ENCODE measurements around the gene IL18R1. TPM values are rescaled to one million over a fixed set of nuclear protein-coding genes. Genes with fewer than 3 reads are reported as not detected.

The IL18R1 gene
- total and polyA plus RNA-seq, 2 donors (not counting 3 experiments of a cell fraction or from before 2014, with no cell fraction given), result 2.9 to 3.6 TPM

- no peaks in the 10 kb centered on the region for H4K20me1 ChIP-seq (replicated peaks; ENCODE audit: control insufficient read depth, extremely low read depth, insufficient read depth, low read length)
- intact Hi-C loops (cut with micrococcal nuclease) (no loop called here), dilution Hi-C loops (cut with MboI; ENCODE audit: extremely low pct_ligation_motif_present, low sequenced_read_pairs) (no loop called here)
- ChIA-PET POLR2A (no interaction called here), CTCF (no interaction called here)
- H3K9me1 ChIP-seq (replicated peaks; ENCODE audit: control insufficient read depth, extremely low read depth, insufficient read depth, low read length), result no peaks in the 10 kb centered on the region
- H3K4me2 ChIP-seq (ENCODE audit: insufficient read depth, low read length), result no peak overlapping the region
- no peaks in the 10 kb centered on the region for H3K9me3 ChIP-seq (replicated peaks; ENCODE audit: control insufficient read depth, insufficient read depth, low read length)
- DNase-seq (ENCODE audit: low read depth, low spot score) (no peak), FAIRE-seq (no peak)
- BruUV-seq (replicated peaks), result no TSS peak
- no peak overlapping the region for H3K27ac ChIP-seq (ENCODE audit: insufficient read depth, low read depth, low read length)
- TF ChIP-seq POLR2AphosphoS5 (IDR thresholded peaks at IDR 0.05; ENCODE audit: insufficient read depth, low read depth, low read length), result no peak
- no peak for TF ChIP-seq EZH2 (IDR thresholded peaks at IDR 0.05; ENCODE audit: borderline replicate concordance, low read depth, low read length, severe bottlenecking)
- no peak for TF ChIP-seq GATA2 (IDR thresholded peaks at IDR 0.05; ENCODE audit: insufficient read depth, insufficient read length, low read depth, low read length)
- TF ChIP-seq MYC (IDR thresholded peaks at IDR 0.05; ENCODE audit: low read depth, low read length), result no peak
- no peaks in the 10 kb centered on the region for H3K79me2 ChIP-seq (ENCODE audit: control insufficient read depth, insufficient read depth, low read length)
- H3K4me1 ChIP-seq (ENCODE audit: control insufficient read depth, extremely low read depth, insufficient read depth, low read length), result no peaks in the 10 kb centered on the region
- peaks cover 2 to 8% of the 10 kb centered on the region in 2 experiments for H3K27me3 ChIP-seq (ENCODE audit: control insufficient read depth in 2 of 2, insufficient read depth in 2 of 2, low read length in 2 of 2)
- H3K9ac ChIP-seq (replicated peaks; ENCODE audit: extremely low read depth, insufficient read depth, low read length), result no peak overlapping the region
- no peak overlapping the region for H2AFZ ChIP-seq (ENCODE audit: low read depth, low read length)
- no peaks in the 10 kb centered on the region for H3K36me3 ChIP-seq (ENCODE audit: control insufficient read depth in 2 of 2, extremely low read depth in 1 of 2, insufficient read depth in 2 of 2, low read length in 2 of 2)
- H3K4me3 ChIP-seq (replicated peaks in 1 of 3; ENCODE audit: insufficient read depth in 1 of 3, low read depth in 1 of 3, low read length in 3 of 3), result no peak overlapping the region
Observed at GRCh38 chr2:102418421-102418961, 62.9 kb downstream of the IL18R1 start.

DNA sequence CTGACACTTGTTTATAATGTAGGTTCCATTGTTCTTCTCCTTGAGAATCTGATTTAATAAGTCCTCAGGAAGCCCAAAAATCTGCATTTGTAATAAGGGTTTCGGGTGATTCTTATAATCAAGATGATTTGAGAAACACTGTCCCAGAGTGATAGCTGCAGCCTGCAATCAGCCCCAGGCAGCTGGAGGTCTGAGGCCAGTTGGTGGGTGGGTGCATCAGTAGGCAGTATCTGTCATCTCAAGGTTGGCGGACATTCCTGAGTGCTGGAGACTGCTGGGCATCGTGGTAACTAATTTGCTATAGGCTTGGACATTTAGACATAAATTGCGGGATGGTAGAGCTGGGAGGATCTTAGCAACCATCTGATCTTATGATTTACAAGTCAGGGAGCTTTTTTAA, 64.7 kb downstream of the IL18R1 start:
- Histone ChIP-seq H3K36me3 (ENCODE audit: control insufficient read depth in 2 of 2, extremely low read depth in 1 of 2, insufficient read depth in 2 of 2, low read length in 2 of 2) (no peaks in the 10 kb centered on the region), H3K27ac (ENCODE audit: insufficient read depth, low read depth, low read length) (no peak overlapping the region), H3K9me3 (replicated peaks; ENCODE audit: control insufficient read depth, insufficient read depth, low read length) (no peaks in the 10 kb centered on the region), H3K9me1 (replicated peaks; ENCODE audit: control insufficient read depth, extremely low read depth, insufficient read depth, low read length) (no peaks in the 10 kb centered on the region), H3K4me3 (replicated peaks in 1 of 3; ENCODE audit: insufficient read depth in 1 of 3, low read depth in 1 of 3, low read length in 3 of 3) (no peak overlapping the region), H4K20me1 (replicated peaks; ENCODE audit: control insufficient read depth, extremely low read depth, insufficient read depth, low read length) (no peaks in the 10 kb centered on the region), H3K4me2 (ENCODE audit: insufficient read depth, low read length) (no peak overlapping the region), H3K4me1 (ENCODE audit: control insufficient read depth, extremely low read depth, insufficient read depth, low read length) (no peaks in the 10 kb centered on the region), H3K79me2 (ENCODE audit: control insufficient read depth, insufficient read depth, low read length) (no peaks in the 10 kb centered on the region), H3K27me3 (ENCODE audit: control insufficient read depth in 2 of 2, insufficient read depth in 2 of 2, low read length in 2 of 2) (peaks cover 2 to 7% of the 10 kb centered on the region in 2 experiments), H2AFZ (ENCODE audit: low read depth, low read length) (no peak overlapping the region), H3K9ac (replicated peaks; ENCODE audit: extremely low read depth, insufficient read depth, low read length) (no peak overlapping the region)
- dilution Hi-C loops (cut with MboI; ENCODE audit: extremely low pct_ligation_motif_present, low sequenced_read_pairs) (no loop called here), intact Hi-C loops (cut with micrococcal nuclease) (no loop called here)
- FAIRE-seq (no peak), DNase-seq (ENCODE audit: low read depth, low spot score) (no peak)
- ChIA-PET CTCF (no interaction called here), POLR2A (no interaction called here)
- no TSS peak for BruUV-seq (replicated peaks)
- TF ChIP-seq FOS (IDR thresholded peaks at IDR 0.05; ENCODE audit: borderline replicate concordance, insufficient read depth, low read length) (no peak), MYC (IDR thresholded peaks at IDR 0.05; ENCODE audit: low read depth, low read length) (no peak), POLR2A (IDR thresholded peaks at IDR 0.05; ENCODE audit: low read depth, low read length) (no peak)
- TF ChIP-seq, protein P1, sequence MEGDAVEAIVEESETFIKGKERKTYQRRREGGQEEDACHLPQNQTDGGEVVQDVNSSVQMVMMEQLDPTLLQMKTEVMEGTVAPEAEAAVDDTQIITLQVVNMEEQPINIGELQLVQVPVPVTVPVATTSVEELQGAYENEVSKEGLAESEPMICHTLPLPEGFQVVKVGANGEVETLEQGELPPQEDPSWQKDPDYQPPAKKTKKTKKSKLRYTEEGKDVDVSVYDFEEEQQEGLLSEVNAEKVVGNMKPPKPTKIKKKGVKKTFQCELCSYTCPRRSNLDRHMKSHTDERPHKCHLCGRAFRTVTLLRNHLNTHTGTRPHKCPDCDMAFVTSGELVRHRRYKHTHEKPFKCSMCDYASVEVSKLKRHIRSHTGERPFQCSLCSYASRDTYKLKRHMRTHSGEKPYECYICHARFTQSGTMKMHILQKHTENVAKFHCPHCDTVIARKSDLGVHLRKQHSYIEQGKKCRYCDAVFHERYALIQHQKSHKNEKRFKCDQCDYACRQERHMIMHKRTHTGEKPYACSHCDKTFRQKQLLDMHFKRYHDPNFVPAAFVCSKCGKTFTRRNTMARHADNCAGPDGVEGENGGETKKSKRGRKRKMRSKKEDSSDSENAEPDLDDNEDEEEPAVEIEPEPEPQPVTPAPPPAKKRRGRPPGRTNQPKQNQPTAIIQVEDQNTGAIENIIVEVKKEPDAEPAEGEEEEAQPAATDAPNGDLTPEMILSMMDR (IDR thresholded peaks at IDR 0.05; ENCODE audit: extremely low read depth in 1 of 2, insufficient read depth in 1 of 2, low read depth in 1 of 2, low read length in 2 of 2), result no peak

Data from endothelial cell of umbilical vein (primary cell).